Upper lobe of right lung (tissue), 1 donor: ENCODE results near the gene ABLIM3. TPM values are rescaled to one million over a fixed set of nuclear protein-coding genes. Genes with fewer than 3 reads are reported as not detected.

ENCODE experiments used
- ATAC-seq: fragments of 200-7000 bp; cut with Tn5 transposase; one replicate; pipeline ENCODE4 v1.9.1; 2020; ENCODE audit warnings: mild to moderate bottlenecking, moderate library complexity
- DNase-seq: peaks from one replicate; pipeline ENCODE4 v3.0.0-alpha.2; 2020
- H3K27ac ChIP-seq: fragments of 200-600 bp; one replicate; pipeline ENCODE4 v1.8.0; 2022
- H3K27me3 ChIP-seq: fragments of 200-600 bp; one replicate; pipeline ENCODE4 v1.8.0; 2022; ENCODE audit warnings: mild to moderate bottlenecking
- H3K36me3 ChIP-seq: fragments of 200-600 bp; one replicate; pipeline ENCODE4 v1.8.0; 2022
- H3K4me1 ChIP-seq: fragments of 200-600 bp; one replicate; pipeline ENCODE4 v1.8.0; 2022
- H3K4me3 ChIP-seq: fragments of 200-600 bp; one replicate; pipeline ENCODE4 v1.8.0; 2022; ENCODE audit warnings: mild to moderate bottlenecking
- H3K9me3 ChIP-seq: fragments of 200-600 bp; one replicate; pipeline ENCODE4 v1.8.0; 2022
- intact Hi-C: fragments of 100-400 bp; cut with DNase I; formaldehyde crosslinking; loops from one replicate; pipeline ENCODE4 v1.11.0; 2022
- total RNA-seq: library from RNA; stranded (reverse); fragmentation: NEBNext Ultra II Directional; extraction: Animal tissue kit (Norgen Biotek cat#: 25700); gene quantifications from one replicate; pipeline ENCODE4 v1.2.1, GENCODE V29; 2021
- TF ChIP-seq, protein P1 (sequence below): fragments of 200-600 bp; IDR thresholded peaks from one replicate; pipeline ENCODE4 v1.8.0; 2022; ENCODE audit warnings: antibody characterized with exemption
- donor health status: DM: no; HTN: yes; CAD: no; lungs with severe emphysema.

ABLIM3 gene
- total RNA-seq, 1 donor from 2014 or later: 31.9 TPM

DNA sequence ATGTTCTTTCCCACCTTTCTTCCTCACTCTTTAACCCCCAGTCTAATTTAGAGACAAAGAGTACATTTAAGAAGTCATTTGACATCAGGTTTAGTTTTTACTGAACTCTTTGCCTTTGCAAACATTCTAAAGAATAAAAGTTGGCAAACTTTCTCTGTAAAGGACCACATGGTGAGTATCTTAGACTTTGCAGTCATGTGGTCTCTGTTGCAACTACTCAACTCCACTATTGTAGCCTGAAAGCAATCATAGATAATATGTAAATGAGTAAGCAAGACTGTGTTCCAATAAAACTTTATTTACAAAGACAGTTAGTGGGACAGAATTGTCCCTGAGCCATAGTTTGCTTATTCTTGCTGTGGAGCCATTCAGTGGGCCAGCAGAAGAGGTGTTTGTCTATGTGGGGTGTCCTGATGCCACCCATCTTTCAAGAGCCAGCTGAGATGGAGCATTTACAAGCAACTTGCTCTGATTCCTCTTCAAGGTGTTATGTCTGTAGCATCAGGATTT lies 25.4 kb downstream of the ABLIM3 start:
- TF ChIP-seq, protein P1, sequence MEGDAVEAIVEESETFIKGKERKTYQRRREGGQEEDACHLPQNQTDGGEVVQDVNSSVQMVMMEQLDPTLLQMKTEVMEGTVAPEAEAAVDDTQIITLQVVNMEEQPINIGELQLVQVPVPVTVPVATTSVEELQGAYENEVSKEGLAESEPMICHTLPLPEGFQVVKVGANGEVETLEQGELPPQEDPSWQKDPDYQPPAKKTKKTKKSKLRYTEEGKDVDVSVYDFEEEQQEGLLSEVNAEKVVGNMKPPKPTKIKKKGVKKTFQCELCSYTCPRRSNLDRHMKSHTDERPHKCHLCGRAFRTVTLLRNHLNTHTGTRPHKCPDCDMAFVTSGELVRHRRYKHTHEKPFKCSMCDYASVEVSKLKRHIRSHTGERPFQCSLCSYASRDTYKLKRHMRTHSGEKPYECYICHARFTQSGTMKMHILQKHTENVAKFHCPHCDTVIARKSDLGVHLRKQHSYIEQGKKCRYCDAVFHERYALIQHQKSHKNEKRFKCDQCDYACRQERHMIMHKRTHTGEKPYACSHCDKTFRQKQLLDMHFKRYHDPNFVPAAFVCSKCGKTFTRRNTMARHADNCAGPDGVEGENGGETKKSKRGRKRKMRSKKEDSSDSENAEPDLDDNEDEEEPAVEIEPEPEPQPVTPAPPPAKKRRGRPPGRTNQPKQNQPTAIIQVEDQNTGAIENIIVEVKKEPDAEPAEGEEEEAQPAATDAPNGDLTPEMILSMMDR: no peak
- Histone ChIP-seq H3K27ac (no peak overlapping the region), H3K27me3 (no peaks in the 10 kb centered on the region), H3K4me1 (peaks cover 9% of the 10 kb centered on the region), H3K9me3 (no peaks in the 10 kb centered on the region), H3K4me3 (no peak overlapping the region), H3K36me3 (no peaks in the 10 kb centered on the region)
- DNase-seq: no peak
- intact Hi-C loops: no loop called here
- ATAC-seq: no peak

DNA sequence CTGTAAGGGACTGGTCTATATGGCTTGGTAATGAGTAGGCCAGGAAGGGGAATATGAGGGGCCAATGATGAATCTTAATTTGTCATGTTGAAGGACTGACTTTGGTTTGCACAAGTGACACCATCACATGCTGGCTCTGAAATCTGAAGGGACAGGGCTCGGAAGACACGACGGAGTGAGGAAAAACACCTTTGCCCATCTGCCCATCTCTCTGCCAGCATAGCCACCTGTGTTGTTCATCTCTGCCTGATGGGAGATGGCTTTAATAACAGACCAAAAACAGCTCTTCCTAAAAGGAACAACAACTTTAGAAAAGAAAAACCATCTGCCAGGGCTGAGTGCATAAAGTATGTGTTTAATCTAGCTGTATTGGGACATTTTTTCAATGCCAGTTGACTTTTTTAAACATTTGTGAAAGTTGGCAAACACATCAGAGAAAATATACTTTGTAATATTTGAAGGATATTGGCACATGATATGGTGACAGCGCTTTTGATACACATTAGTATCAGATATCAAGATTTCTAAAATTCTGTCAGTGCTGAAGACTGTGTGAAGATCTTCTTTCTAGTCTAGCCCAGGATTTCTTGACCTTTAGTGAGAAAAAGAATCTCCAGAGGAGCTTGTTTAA lies 27.1 kb downstream of the ABLIM3 start:
- Histone ChIP-seq H3K36me3 (no peaks in the 10 kb centered on the region), H3K27ac (no peak overlapping the region), H3K4me1 (peaks cover 6% of the 10 kb centered on the region), H3K27me3 (no peaks in the 10 kb centered on the region), H3K9me3 (no peaks in the 10 kb centered on the region), H3K4me3 (no peak overlapping the region)
- intact Hi-C loops: no loop called here
- TF ChIP-seq, protein P1: no peak
- ATAC-seq: no peak
- DNase-seq: no peak

DNA sequence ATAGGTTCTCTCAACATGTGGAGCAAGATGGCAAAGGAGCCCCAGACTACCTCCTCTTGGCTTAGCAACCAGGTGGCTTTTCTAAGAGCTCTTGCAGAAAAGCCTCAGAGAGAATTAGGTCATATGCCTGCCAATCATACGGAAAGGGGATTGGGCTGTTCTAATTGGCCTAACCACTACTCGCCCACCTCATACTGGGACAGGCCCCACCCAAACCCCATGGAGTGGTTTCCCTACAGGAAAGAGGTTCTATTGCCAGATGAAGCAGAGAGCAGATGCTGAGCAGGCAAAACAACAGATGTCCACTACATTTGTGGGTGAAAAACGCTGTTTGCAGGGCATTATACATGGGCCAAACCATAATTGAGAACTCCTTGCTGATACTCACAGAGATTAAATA lies 29.0 kb downstream of the ABLIM3 start:
- ATAC-seq (no peak), DNase-seq (no peak)
- Histone ChIP-seq H3K9me3 (no peaks in the 10 kb centered on the region), H3K4me3 (no peak overlapping the region), H3K36me3 (no peaks in the 10 kb centered on the region), H3K27ac (no peak overlapping the region), H3K27me3 (no peaks in the 10 kb centered on the region), H3K4me1 (peaks cover 20% of the 10 kb centered on the region)
- TF ChIP-seq, protein P1: no peak
- intact Hi-C loops: no loop called here

DNA sequence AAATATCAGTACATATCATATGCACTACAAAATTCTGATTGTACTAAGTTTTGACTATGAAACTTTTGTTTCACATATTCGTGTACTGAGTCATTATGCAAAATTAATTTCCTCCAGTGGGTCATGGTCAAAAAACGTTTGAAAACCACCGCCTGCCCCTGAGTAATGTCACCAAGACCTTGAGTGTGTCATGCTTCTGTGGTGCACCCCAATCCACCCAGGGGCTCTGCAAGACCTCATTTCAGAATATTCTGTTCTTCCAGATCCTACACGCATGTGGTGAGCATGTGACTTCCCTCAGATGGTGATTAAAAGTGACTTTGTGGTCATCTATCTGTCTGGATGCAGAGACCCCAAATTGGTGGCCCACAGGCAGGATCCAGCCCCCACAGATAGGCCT lies 31.0 kb downstream of the ABLIM3 start:
- TF ChIP-seq, protein P1: no peak
- H3K27ac ChIP-seq: no peak overlapping the region

DNA sequence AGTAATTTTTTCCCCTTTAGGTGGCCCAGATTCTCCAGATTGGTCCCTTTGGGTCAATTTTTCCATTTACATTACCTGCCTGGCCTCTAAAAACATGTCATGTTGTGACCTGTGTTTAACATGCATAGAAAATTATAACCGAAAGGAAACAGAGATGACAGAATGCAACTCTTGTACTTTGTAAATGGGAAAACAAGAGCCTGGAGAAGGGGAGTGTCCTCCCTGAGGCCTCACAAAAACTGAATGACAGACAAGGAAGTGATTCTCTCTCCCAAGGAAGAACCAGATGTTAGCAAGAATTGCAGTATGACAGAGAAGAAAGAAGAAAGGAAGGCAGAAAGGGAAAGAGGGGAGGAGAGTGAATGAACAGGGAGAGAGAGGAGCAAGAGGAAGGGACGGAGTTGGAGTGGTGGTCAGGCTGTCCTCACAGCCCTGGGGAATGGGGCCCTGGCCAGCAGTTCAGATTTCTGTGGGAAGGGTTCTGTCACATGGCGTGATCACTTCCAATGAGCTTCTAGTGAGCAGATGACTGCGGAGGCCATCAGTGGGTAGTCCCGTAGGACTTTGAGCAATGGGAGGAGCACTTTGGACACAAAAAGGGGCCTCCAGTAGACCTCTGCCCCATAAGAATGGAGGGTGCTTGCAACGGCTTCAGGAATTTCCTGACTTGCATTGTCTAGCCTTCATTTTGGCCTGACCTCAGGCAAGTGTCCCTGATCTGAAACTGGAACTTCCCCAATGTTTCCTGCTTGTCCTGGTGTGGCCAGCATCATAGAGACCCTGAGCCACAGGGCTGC lies 31.6 kb downstream of the ABLIM3 start:
- ATAC-seq (no peak), DNase-seq (no peak)
- no peaks in the 10 kb centered on the region for H3K27me3 ChIP-seq
- intact Hi-C loops: no loop called here
- H3K4me1 ChIP-seq: peaks cover 21% of the 10 kb centered on the region
- H3K36me3 ChIP-seq: no peaks in the 10 kb centered on the region
- H3K9me3 ChIP-seq: no peaks in the 10 kb centered on the region
- H3K27ac ChIP-seq: no peak overlapping the region
- no peak overlapping the region for H3K4me3 ChIP-seq
- TF ChIP-seq, protein P1: no peak

More for the DNA sequence above, 31.0 kb downstream of the ABLIM3 start:
- Histone ChIP-seq H3K9me3 (no peaks in the 10 kb centered on the region), H3K27me3 (no peaks in the 10 kb centered on the region), H3K36me3 (no peaks in the 10 kb centered on the region), H3K4me3 (no peak overlapping the region), H3K4me1 (peaks cover 21% of the 10 kb centered on the region)
- intact Hi-C loops: no loop called here
- ATAC-seq (no peak), DNase-seq (no peak)
